HepG2 (cell line): ENCODE data around the gene RNF208. TPM values are rescaled to one million over a fixed set of nuclear protein-coding genes. Genes with fewer than 3 reads are reported as not detected.
A peak's percentile ranks its signal among the peaks of the same experiment; 100 is the strongest.

Experiments used
- AGO2 ChIP-seq: fragments of 200-400 bp; formaldehyde crosslinking; optimal IDR thresholded peaks from 2 replicates; pipeline ENCODE3; 2017; ENCODE audit warnings: mild to moderate bottlenecking, low read depth, low read length, moderate library complexity
- ARNTL ChIP-seq: sonication (generic); formaldehyde crosslinking; IDR thresholded peaks from 2 replicates; pipeline ENCODE4 v1.4.0; 2020; ENCODE audit warnings: mild to moderate bottlenecking, missing genetic modification reagents
- EP300 ChIP-seq, 3 experiments: sonication (generic) in 1 of 3; formaldehyde crosslinking in 1 of 3; IDR thresholded peaks; 2 replicates each; pipeline versions ENCODE4 v1.5.1 to v1.6.1; 2011 to 2020; ENCODE audit warnings: low read depth in 2 of 3, low read length in 2 of 3, borderline replicate concordance in 1 of 3, improper control_type of control experiment in 1 of 3, mild to moderate bottlenecking in 1 of 3, missing genetic modification reagents in 1 of 3, moderate library complexity in 1 of 3
- FOXO1 ChIP-seq: sonication (generic); formaldehyde crosslinking; IDR thresholded peaks from 2 replicates; pipeline ENCODE4 v1.4.0; 2020; ENCODE audit warnings: missing genetic modification reagents
- GMEB1 ChIP-seq: sonication (generic); formaldehyde crosslinking; IDR thresholded peaks from 2 replicates; pipeline ENCODE4 v1.5.1; 2020; ENCODE audit warnings: missing genetic modification reagents, mild to moderate bottlenecking, borderline replicate concordance
- IKZF1 ChIP-seq: fragments of 450-650 bp; IDR thresholded peaks from 2 replicates; pipeline ENCODE4 v1.7.1; 2016
- KAT7 ChIP-seq: IDR thresholded peaks from 2 replicates; pipeline ENCODE4 v1.6.1; 2018; ENCODE audit warnings: borderline replicate concordance, missing compliant biosample characterization
- MED1 ChIP-seq: sonication (generic); formaldehyde crosslinking; IDR thresholded peaks from 2 replicates; pipeline ENCODE4 v1.4.0; 2020; ENCODE audit warnings: missing genetic modification reagents
- MEIS1 ChIP-seq: sonication (generic); formaldehyde crosslinking; IDR thresholded peaks from 2 replicates; pipeline ENCODE4 v1.9.0; 2021; ENCODE audit warnings: mild to moderate bottlenecking, missing genetic modification reagents, moderate library complexity, borderline replicate concordance
- NR1H2 ChIP-seq: sonication (generic); formaldehyde crosslinking; IDR thresholded peaks from 2 replicates; pipeline ENCODE4 v1.8.1; 2022; ENCODE audit warnings: low read depth, missing genetic modification reagents, borderline replicate concordance
- PCBP2 ChIP-seq: fragments of 200-400 bp; formaldehyde crosslinking; optimal IDR thresholded peaks from 2 replicates; pipeline ENCODE3; 2018; ENCODE audit warnings: low read length, low read depth; ENCODE audit not compliant: poor library complexity, severe bottlenecking
- SRSF9 ChIP-seq: fragments of 200-400 bp; formaldehyde crosslinking; IDR thresholded peaks from 2 replicates; pipeline ENCODE4 v1.6.1; 2018; ENCODE audit warnings: borderline replicate concordance, mild to moderate bottlenecking, low read depth, low read length; ENCODE audit not compliant: insufficient read depth, poor library complexity, severe bottlenecking
- TARDBP ChIP-seq: sonication (generic); formaldehyde crosslinking; IDR thresholded peaks from 2 replicates; pipeline ENCODE4 v1.8.0; 2022; ENCODE audit warnings: mild to moderate bottlenecking, missing genetic modification reagents
- ZFP91 ChIP-seq: sonication (generic); formaldehyde crosslinking; IDR thresholded peaks from 2 replicates; pipeline ENCODE4 v1.9.0; 2022; ENCODE audit warnings: missing genetic modification reagents, mild to moderate bottlenecking, borderline replicate concordance
- ZNF280B ChIP-seq: sonication (generic); formaldehyde crosslinking; IDR thresholded peaks from 2 replicates; pipeline ENCODE4 v1.5.0; 2020; ENCODE audit warnings: missing genetic modification reagents, mild to moderate bottlenecking, borderline replicate concordance
- ZNF331 ChIP-seq: sonication (generic); formaldehyde crosslinking; IDR thresholded peaks from 2 replicates; pipeline ENCODE4 v1.4.0; 2020; ENCODE audit warnings: missing genetic modification reagents
- ZNF609 ChIP-seq: sonication (generic); formaldehyde crosslinking; IDR thresholded peaks from 2 replicates; pipeline ENCODE4 v1.4.0; 2020; ENCODE audit warnings: mild to moderate bottlenecking, missing genetic modification reagents, borderline replicate concordance
- ZNF615 ChIP-seq: sonication (generic); formaldehyde crosslinking; IDR thresholded peaks from 2 replicates; pipeline ENCODE4 v1.5.0; 2020; ENCODE audit warnings: mild to moderate bottlenecking, missing genetic modification reagents, borderline replicate concordance
- polyA plus RNA-seq, 8 experiments: library from polyadenylated mRNA; depleted of rRNA in 3 of 8; stranded (reverse) in 7 of 8; unstranded in 1 of 8; fragments of >200 nt; fragmentation: Illumina TruSeq in 4 of 8; extraction: Trizol in 4 of 8; gene quantifications; 2 replicates each; pipeline versions ENCODE4 v1.2.1 to v1.2.3, GENCODE V29; 2011 to 2016; ENCODE audit warnings: low read depth in 4 of 8, missing spikeins in 1 of 8, mixed read lengths in 1 of 8; ENCODE audit not compliant: insufficient read depth in 1 of 8
- total RNA-seq, 5 experiments: library from RNA; depleted of rRNA; stranded (reverse); fragments of >200 nt; fragmentation: Illumina TruSeq; extraction: Trizol; gene quantifications; 2 replicates each; pipeline ENCODE4 v1.2.3, GENCODE V29; 2016; ENCODE audit warnings: low read depth in 1 of 5

Gene RNF208
- total and polyA plus RNA-seq, 2 of the 13 experiments (the other 11 are each of a cell fraction or from before 2014, with no cell fraction given), result 1.6 to 2.1 TPM

- TF ChIP-seq TARDBP (CRISPR knock-in tag) (no peak), MEIS1 (CRISPR knock-in tag) (no peak), GMEB1 (no peak), IKZF1 (no peak), ZNF615 (no peak), ZNF331 (0 out of 2 replicates have a peak, but pooled peaks have one; percentile 7), AGO2 (peak; percentile 96), ZNF609 (CRISPR knock-in tag) (peak; percentile 15; the same call in 1 of the 2 replicates), MED1 (CRISPR knock-in tag) (no peak), FOXO1 (CRISPR knock-in tag) (no peak), PCBP2 (no peak), ARNTL (CRISPR knock-in tag) (no peak), ZNF280B (no peak), KAT7 (CRISPR knock-in tag) (no peak), SRSF9 (no peak), ZFP91 (peak; percentile 11), EP300 (IDR thresholded peaks at IDR 0.05; ENCODE audit: low read depth in 2 of 2, low read length in 2 of 2) (no peak), EP300 (CRISPR knock-in tag; IDR thresholded peaks at IDR 0.05; ENCODE audit: borderline replicate concordance) (no peak), NR1H2 (CRISPR knock-in tag) (no peak)
These were observed 21.8 kb upstream of the RNF208 start (continued) for GRCh38 chr9:137243626-137244485.
